Measurements from ENCODE around the gene SPAG6. TPM values are rescaled to one million over a fixed set of nuclear protein-coding genes. Genes with fewer than 3 reads are reported as not detected.

SPAG6 gene
- total and polyA plus RNA-seq, 9 of the 15 experiments (the other 6 are each of a cell fraction or from before 2014, with no cell fraction given) = 3.5 to 23.1 (median 11.8) TPM

DNA sequence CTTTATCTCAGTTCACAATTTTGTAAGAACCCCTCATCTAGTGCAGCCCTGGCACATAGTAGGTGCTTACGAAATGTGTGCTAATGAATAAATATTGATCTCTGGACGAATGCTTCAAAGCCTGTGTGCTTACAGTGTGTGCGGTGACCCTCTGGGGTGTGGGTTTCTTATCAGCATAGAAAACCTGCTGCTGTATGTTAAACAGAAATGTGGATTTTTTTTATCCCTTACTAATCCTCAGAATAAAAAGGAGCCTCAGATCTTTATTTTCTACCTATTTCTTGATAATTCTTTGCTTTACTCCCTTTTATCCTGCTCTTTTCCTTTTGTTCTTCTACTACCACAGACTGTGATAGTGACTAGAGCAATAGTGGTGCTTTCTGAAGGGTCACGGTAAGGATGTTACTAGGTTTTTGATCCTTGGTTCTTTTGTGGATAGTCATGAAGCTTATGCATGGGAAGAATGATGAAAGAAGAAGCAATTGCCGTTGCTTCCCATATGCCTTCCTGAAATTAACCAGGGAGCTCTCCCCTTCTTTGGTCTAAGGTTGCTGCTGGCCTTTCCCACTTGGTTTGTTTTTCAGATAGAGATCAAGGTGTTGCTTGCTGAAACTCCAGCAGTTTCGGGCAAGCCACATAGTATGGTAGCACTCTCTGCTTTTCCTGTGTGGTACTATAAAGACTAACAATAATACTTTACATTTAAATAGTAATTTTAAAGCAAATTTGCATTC, 44.7 kb downstream of the SPAG6 start (continued):
- TF ChIP-seq, protein P1, sequence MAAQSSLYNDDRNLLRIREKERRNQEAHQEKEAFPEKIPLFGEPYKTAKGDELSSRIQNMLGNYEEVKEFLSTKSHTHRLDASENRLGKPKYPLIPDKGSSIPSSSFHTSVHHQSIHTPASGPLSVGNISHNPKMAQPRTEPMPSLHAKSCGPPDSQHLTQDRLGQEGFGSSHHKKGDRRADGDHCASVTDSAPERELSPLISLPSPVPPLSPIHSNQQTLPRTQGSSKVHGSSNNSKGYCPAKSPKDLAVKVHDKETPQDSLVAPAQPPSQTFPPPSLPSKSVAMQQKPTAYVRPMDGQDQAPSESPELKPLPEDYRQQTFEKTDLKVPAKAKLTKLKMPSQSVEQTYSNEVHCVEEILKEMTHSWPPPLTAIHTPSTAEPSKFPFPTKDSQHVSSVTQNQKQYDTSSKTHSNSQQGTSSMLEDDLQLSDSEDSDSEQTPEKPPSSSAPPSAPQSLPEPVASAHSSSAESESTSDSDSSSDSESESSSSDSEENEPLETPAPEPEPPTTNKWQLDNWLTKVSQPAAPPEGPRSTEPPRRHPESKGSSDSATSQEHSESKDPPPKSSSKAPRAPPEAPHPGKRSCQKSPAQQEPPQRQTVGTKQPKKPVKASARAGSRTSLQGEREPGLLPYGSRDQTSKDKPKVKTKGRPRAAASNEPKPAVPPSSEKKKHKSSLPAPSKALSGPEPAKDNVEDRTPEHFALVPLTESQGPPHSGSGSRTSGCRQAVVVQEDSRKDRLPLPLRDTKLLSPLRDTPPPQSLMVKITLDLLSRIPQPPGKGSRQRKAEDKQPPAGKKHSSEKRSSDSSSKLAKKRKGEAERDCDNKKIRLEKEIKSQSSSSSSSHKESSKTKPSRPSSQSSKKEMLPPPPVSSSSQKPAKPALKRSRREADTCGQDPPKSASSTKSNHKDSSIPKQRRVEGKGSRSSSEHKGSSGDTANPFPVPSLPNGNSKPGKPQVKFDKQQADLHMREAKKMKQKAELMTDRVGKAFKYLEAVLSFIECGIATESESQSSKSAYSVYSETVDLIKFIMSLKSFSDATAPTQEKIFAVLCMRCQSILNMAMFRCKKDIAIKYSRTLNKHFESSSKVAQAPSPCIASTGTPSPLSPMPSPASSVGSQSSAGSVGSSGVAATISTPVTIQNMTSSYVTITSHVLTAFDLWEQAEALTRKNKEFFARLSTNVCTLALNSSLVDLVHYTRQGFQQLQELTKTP (IDR thresholded peaks at IDR 0.05; ENCODE audit: low read depth in 1 of 2, partially characterized antibody in 2 of 2) = peak; percentile 54 to 80
- TF ChIP-seq BCOR (IDR thresholded peaks at IDR 0.05) (peak; percentile 13; the same call in 1 of the 2 replicates), POLR2G (IDR thresholded peaks at IDR 0.05; ENCODE audit: low read depth, low read length) (no peak), CREM (IDR thresholded peaks at IDR 0.05; ENCODE audit: low read depth) (no peak), ZNF707 (CRISPR knock-in tag; conservative IDR thresholded peaks at IDR 0.05) (no peak), EGR1 (conservative IDR thresholded peaks at IDR 0.05) (no peak), GABPB1 (CRISPR knock-in tag; IDR thresholded peaks at IDR 0.05) (no peak), FOXA3 (CRISPR knock-in tag; conservative IDR thresholded peaks at IDR 0.05 in 1 of 2, IDR thresholded peaks at IDR 0.05 in 1 of 2) (0 out of 4 replicates have a peak, but pooled peaks of 1 of the 2 experiments have one; percentile 16), MTA1 (IDR thresholded peaks at IDR 0.05; ENCODE audit: borderline replicate concordance) (peak; percentile 62; the same call in 1 of the 2 replicates), TAF1 (IDR thresholded peaks at IDR 0.05; ENCODE audit: control insufficient read depth, extremely low read depth, insufficient read depth, low read length, severe bottlenecking) (no peak), GTF2F1 (IDR thresholded peaks at IDR 0.05; ENCODE audit: low read depth, low read length) (no peak)
- TF ChIP-seq, protein P2, sequence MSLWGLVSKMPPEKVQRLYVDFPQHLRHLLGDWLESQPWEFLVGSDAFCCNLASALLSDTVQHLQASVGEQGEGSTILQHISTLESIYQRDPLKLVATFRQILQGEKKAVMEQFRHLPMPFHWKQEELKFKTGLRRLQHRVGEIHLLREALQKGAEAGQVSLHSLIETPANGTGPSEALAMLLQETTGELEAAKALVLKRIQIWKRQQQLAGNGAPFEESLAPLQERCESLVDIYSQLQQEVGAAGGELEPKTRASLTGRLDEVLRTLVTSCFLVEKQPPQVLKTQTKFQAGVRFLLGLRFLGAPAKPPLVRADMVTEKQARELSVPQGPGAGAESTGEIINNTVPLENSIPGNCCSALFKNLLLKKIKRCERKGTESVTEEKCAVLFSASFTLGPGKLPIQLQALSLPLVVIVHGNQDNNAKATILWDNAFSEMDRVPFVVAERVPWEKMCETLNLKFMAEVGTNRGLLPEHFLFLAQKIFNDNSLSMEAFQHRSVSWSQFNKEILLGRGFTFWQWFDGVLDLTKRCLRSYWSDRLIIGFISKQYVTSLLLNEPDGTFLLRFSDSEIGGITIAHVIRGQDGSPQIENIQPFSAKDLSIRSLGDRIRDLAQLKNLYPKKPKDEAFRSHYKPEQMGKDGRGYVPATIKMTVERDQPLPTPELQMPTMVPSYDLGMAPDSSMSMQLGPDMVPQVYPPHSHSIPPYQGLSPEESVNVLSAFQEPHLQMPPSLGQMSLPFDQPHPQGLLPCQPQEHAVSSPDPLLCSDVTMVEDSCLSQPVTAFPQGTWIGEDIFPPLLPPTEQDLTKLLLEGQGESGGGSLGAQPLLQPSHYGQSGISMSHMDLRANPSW (CRISPR knock-in tag; IDR thresholded peaks at IDR 0.05) = no peak
